Activated T-cell treated with anti-CD3 and anti-CD28 coated beads for 48 hours (primary cell): Measurements from ENCODE around the gene HS6ST1.

Source experiments
- DNase-seq: peaks from one replicate; pipeline ENCODE4 v3.0.0-alpha.2; 2020; ENCODE audit warnings: low read depth

HS6ST1 gene

GRCh38 chr2:128348701-128349100 lies 30.0 kb upstream of the HS6ST1 start:
- no peak for DNase-seq

GRCh38 chr2:128347701-128348539 lies 29.3 kb upstream of the HS6ST1 start:
- DNase-seq: no peak

GRCh38 chr2:128347171-128347558 lies 28.5 kb upstream of the HS6ST1 start:
- DNase-seq: no peak

- DNase-seq: no peak
Observed at GRCh38 chr2:128346291-128347170, 27.9 kb upstream of the HS6ST1 start.

- DNase-seq: no peak
Observed at GRCh38 chr2:128345436-128346165, 26.9 kb upstream of the HS6ST1 start.

GRCh38 chr2:128344101-128344500 lies 25.4 kb upstream of the HS6ST1 start:
- DNase-seq: no peak

- no peak for DNase-seq
Observed at GRCh38 chr2:128343459-128343858, 24.8 kb upstream of the HS6ST1 start.

GRCh38 chr2:128342550-128342949 lies 23.9 kb upstream of the HS6ST1 start:
- DNase-seq: no peak

- no peak for DNase-seq
Observed at GRCh38 chr2:128341621-128342020, 23.0 kb upstream of the HS6ST1 start.

GRCh38 chr2:128332091-128332634 lies 13.5 kb upstream of the HS6ST1 start:
- DNase-seq: no peak

- DNase-seq: no peak
Observed at GRCh38 chr2:128330583-128330982, 11.9 kb upstream of the HS6ST1 start.

- no peak for DNase-seq
Observed at GRCh38 chr2:128329607-128330006, 10.9 kb upstream of the HS6ST1 start.

- no peak for DNase-seq
Observed at GRCh38 chr2:128327180-128327964, 8.7 kb upstream of the HS6ST1 start.

- no peak for DNase-seq
Observed at GRCh38 chr2:128326346-128326745, 7.7 kb upstream of the HS6ST1 start.

- DNase-seq: no peak
Observed at GRCh38 chr2:128325611-128326181, 7.0 kb upstream of the HS6ST1 start.

GRCh38 chr2:128324897-128325410 lies 6.3 kb upstream of the HS6ST1 start:
- no peak for DNase-seq

GRCh38 chr2:128324008-128324896 lies 5.6 kb upstream of the HS6ST1 start:
- no peak for DNase-seq

- no peak for DNase-seq
Observed at GRCh38 chr2:128323555-128323931, 4.9 kb upstream of the HS6ST1 start.

- DNase-seq: no peak
Observed at GRCh38 chr2:128322715-128323554, 4.3 kb upstream of the HS6ST1 start.
